ENCODE data around the gene MLLT3.

MLLT3 gene

GRCh38 chr9:20356403-20357036 is 265.8 kb downstream of the MLLT3 start:
- peak; percentile 86 for DNase-seq (ENCODE audit: low read depth)
- peak overlapping the region; percentile 9 for H3K4me3 ChIP-seq (ENCODE audit: control insufficient read depth, low read depth, low read length)

GRCh38 chr9:20355022-20355421 is 267.3 kb downstream of the MLLT3 start:
- H3K4me3 ChIP-seq (ENCODE audit: control insufficient read depth, low read depth, low read length): no peak overlapping the region
- peak; percentile 84 for DNase-seq (ENCODE audit: low read depth)
- TF ChIP-seq CTCF (conservative IDR thresholded peaks at IDR 0.05; ENCODE audit: control insufficient read depth, insufficient read depth, low read depth, low read length): no peak

More at GRCh38 chr9:20356403-20357036, 265.8 kb downstream of the MLLT3 start:
- peak; percentile 75 for TF ChIP-seq CTCF (conservative IDR thresholded peaks at IDR 0.05; ENCODE audit: control insufficient read depth, insufficient read depth, low read depth, low read length)

- DNase-seq (ENCODE audit: low read depth): peak; percentile 44
- no peak for TF ChIP-seq CTCF (conservative IDR thresholded peaks at IDR 0.05; ENCODE audit: control insufficient read depth, insufficient read depth, low read depth, low read length)
- no peak overlapping the region for H3K4me3 ChIP-seq (ENCODE audit: control insufficient read depth, low read depth, low read length)
These were observed 268.2 kb downstream of the MLLT3 start for GRCh38 chr9:20353931-20354652.

GRCh38 chr9:20353524-20353923 is 268.8 kb downstream of the MLLT3 start:
- no peak for TF ChIP-seq CTCF (conservative IDR thresholded peaks at IDR 0.05; ENCODE audit: control insufficient read depth, insufficient read depth, low read depth, low read length)
- H3K4me3 ChIP-seq (ENCODE audit: control insufficient read depth, low read depth, low read length): no peak overlapping the region

GRCh38 chr9:20352591-20352990 is 269.7 kb downstream of the MLLT3 start:
- DNase-seq (ENCODE audit: low read depth): no peak
- TF ChIP-seq CTCF (conservative IDR thresholded peaks at IDR 0.05; ENCODE audit: control insufficient read depth, insufficient read depth, low read depth, low read length): no peak
- no peak overlapping the region for H3K4me3 ChIP-seq (ENCODE audit: control insufficient read depth, low read depth, low read length)

More at GRCh38 chr9:20353524-20353923, 268.8 kb downstream of the MLLT3 start:
- DNase-seq (ENCODE audit: low read depth): no peak

- DNase-seq (ENCODE audit: low read depth): no peak
These were observed 270.6 kb downstream of the MLLT3 start for GRCh38 chr9:20351715-20352114.

More at GRCh38 chr9:20351715-20352114, 270.6 kb downstream of the MLLT3 start:
- no peak for TF ChIP-seq CTCF (conservative IDR thresholded peaks at IDR 0.05; ENCODE audit: control insufficient read depth, insufficient read depth, low read depth, low read length)
- H3K4me3 ChIP-seq (ENCODE audit: control insufficient read depth, low read depth, low read length): no peak overlapping the region

Data from fibroblast of mammary gland (primary cell).